HuH-7.5 (cell line): Measurements from ENCODE around the gene GPR180.

Source experiments
- DNase-seq: peaks from one replicate; pipeline ENCODE4 v3.0.0; 2011; ENCODE audit warnings: low spot score

Gene GPR180

GRCh38 chr13:94656176-94656575 lies 54.5 kb downstream of the GPR180 start:
- DNase-seq = no peak

DNA sequence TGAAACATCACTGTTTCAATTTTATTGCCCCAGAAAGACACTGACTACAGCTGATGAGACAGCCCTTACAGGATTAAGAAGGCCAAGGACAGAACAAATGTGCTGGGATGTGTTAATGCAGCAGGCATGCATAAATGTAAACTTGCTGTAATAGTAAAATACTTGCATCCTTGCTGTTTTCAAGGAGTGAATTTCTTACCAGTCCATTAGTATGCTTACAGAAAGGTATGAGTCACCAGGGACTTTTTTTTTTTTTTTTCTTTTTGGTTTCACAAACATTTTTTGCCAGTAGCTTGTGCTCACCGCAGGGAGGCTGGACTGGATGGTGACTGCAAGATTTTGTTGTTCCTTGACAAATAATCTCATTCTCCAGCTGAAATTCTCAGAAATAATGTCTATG lies 55.1 kb downstream of the GPR180 start:
- no peak for DNase-seq

DNA sequence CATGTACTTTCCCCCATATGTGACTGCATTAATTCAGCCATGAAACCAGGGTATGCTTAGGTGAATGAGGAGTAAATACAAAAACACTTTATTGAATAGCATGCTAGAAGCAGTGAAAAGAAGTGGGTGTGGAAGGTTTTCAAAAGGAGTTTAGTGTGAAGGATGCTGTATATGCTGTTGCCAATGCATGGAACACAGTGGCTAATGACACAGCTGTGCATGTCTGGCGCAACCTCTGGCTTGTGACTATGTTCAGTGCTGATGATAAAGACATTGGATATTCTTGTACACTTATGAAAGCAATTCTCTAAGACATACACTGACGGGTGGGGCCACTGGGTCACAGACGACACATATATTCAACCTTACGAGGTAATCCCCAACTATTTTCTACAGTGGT lies 55.5 kb downstream of the GPR180 start:
- no peak for DNase-seq

- DNase-seq = no peak
These were observed 57.4 kb downstream of the GPR180 start for GRCh38 chr13:94658926-94659597.

DNA sequence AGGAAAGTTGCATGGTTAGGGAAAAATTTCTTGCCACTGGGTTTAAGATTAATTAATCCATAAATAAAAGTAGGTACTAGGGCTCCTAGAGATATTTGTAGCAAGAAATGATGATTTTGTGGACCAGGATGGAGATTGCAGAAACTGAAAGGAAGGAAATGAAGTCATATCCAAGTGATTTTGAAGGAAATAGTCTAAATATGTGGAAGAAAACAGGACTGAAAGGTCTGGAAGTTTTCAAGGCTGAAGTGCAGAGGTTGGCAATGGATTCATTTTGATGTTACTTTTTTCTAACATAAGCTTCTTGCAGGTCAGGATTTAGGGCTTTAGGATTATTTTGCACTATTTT lies 57.9 kb downstream of the GPR180 start:
- no peak for DNase-seq

DNA sequence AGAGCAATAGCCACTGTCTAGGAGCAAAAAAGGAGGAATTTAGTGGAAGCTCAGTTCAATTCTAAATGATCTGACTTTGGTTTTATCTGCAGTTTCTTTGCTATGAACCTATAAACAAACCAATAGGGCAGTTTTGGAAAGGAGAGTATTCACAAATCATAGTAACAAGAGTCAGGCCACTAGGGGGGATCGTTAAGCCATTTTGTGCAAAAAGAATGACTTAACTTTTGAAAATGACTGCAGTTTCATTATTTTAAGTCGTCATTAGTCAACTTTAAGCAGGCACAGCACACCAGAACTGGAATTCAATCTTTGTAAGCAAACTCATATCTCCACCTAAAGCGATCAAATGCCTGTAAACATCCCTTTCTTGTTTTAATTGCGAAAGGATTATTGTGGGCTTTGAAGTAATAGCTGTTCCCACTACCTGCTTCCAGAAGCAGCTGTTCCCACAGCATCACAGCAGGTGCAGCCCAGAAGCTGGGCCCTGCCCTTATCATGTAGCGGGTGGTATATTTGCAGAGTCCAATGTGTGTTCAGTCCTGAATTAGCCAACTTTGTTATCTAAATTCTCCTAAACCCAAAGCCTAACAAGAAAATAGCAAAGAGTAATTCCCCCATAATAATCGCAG lies 59.2 kb downstream of the GPR180 start:
- DNase-seq = no peak

DNA sequence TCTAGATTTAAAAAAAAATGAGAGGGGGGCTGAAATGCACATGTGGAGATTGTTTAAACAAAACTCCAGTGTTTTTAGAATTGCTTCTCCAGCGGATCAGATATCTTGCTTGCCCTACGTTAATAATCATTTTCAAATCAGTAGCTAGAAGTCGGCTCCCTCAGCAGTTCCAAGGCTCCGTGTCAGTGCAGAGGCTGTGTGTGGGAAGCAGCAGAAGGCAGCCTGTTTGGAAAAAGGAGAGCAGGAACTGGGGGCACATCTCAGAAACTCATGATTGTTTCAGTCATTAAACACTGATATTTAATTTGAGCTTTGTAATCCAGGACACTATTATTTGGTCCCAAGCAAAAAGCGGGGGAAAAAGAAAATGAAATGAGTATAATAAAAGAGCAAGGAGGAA lies 59.7 kb downstream of the GPR180 start:
- DNase-seq = no peak

GRCh38 chr13:94662274-94662945 lies 60.8 kb downstream of the GPR180 start:
- no peak for DNase-seq

DNA sequence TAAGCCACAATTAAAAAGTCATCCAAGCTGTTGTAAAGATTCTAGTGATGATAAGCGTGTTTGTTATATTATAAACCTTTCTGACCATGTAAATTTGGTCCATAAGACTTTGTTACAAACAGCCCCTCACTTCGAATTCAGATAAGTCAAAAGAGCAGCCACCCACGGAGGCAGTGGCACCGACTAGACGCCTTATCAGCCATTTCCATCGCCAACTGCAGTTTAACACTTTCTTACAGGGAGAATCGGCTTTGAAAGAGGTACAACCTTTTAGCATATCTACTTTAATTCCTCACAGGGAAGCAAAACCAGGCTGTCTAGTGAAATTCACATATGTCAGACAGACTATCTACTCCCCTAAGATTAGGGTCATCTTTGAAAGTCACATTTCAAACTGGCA lies 63.2 kb downstream of the GPR180 start:
- DNase-seq = no peak

GRCh38 chr13:94666065-94666464 lies 64.4 kb downstream of the GPR180 start:
- DNase-seq = no peak

DNA sequence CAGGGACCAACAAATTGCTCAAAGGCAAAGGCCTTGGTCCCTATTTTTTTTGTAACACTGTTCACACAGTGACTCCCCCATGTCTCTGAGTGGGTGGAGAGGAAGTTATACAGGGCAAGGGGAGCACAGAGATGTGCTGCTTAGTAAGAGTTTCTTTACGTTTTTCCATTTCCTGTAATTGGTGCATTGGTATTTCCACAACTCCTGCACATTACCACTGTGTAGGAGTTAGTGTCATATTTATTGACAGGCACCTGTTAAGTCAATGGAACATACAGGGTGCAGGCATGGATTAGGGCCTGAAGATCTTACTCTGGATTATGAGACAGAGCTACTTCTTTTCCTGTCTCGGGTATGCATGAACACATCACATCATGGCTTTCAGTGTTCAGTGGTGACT lies 65.5 kb downstream of the GPR180 start:
- DNase-seq = no peak

DNA sequence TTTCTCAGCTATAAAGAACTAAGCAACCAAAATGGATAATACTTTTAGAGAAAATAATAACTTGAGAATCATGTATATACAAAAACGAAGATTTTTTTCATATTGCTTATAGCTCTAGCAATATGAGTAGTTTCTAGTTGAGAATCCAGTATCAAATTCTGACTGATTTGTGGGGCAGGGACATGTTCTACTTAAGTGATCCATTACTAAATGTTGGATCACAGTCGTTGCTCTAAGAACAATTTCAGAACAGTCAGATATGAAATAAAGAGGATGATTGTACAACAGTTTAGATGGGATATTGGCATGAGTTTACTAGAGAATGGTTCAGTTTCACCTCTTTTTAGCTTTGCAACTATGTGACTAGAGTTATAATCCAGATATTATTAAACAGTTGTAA lies 70.7 kb downstream of the GPR180 start:
- no peak for DNase-seq

DNA sequence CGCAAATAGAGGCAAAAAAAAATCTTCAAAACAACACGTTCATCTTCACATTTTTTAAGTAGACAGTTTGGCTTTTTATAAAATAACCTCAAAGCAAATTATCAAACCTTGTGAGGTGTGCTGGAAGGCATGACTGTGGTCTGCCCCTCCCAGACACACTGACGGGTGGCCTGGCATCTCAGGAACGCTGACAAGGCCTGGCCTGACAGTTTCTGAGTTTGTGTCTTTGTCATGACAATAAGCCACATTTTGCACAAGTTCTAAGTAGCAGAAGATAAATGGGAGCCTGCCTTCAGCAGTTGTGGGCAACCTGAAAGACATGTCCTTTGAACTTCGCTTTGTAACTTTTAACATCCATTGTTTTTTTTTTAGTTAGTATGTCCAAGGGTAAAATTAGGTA lies 72.2 kb downstream of the GPR180 start:
- no peak for DNase-seq

DNA sequence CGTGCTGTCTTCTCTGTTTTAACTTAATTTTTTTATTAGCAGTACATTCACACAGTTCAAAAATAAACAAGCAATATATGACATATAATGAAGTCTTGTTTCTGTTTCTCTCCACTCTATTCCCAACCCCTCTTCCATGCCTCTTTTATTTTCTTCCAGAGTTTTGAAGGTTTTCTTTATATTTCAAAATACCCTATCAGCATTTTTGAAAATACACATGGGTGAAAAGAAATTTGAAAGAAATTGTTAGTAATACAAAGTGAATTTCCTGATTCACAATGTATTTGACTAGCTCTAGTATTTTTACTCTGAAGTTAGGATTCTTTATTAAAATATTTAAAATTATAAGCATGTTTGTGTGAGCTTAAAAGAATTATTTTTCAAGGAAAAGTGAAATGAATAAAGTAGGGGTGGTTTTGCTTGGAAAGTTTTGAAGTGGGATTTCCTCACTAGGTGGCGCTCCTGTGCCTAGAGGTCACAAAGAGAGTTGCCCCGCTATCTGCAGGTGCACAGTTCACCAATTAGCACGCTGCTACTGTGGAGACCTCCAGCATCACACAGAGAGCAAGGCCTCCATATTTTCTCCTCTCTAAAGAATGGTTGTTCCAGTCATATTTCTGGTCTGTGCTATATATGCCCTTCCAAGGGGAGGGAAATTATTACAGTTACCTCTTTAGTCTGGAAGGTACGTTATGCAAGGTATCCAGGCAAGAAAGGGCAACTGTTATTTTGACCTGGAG lies 73.1 kb downstream of the GPR180 start:
- DNase-seq = no peak

- DNase-seq = no peak
These were observed 76.1 kb downstream of the GPR180 start for GRCh38 chr13:94677799-94678198.

DNA sequence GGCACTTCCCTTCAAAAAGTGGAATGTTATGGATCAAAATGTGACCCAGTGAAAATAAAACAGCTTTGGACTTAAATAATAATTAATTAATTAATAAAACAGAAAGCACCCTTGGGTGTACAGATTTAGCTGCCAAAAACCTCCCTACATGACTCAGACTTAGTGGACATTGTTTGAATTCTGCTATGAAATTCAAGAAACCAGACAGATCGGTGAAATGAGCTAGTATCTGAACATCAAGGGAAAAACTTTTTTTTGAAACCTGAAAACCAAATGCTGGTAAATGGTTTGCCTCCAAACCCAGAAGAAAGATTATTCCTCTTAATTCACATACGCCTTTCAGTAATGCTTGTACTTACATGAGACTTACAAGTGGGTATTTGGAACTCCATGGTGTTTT lies 77.2 kb downstream of the GPR180 start:
- DNase-seq = no peak

DNA sequence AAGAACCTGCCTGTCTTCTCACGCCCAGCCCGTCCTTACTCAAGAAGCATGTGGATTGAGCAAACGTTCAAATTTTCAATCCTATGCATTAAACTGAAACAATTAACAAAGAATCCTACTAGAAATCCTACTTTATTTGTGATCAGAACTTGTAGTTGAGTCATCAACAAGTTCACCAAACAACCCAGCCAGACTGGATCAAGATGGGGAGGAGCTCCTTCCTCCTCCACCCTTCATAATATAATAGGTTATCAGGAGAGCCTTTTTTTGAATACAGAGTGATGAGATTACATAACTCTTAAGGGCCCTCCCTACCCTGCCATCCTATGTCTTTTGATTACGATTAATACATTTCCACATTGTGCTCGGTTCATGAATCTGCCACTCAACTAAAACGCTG lies 78.0 kb downstream of the GPR180 start:
- no peak for DNase-seq

- no peak for DNase-seq
These were observed 80.6 kb downstream of the GPR180 start for GRCh38 chr13:94682229-94682628.

DNA sequence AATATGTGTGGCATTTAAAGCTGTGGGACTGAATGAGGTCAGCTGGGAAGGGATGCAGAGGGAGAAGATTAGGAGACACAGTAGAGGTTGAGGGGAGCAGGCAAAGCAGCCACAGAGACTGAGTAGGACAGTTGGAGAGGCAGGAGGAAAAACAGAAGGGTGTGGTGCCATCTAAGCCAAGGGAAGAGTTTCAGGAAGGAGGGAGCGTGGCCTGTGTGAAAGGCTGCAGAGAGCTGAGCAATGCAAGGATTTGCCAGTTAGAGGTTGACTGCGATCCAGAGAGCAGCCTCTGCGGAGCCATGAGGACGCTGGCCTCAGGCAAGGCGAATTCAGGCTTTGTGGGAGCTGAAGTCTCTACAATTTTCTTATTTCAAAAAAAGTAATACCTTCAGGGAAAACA lies 81.8 kb downstream of the GPR180 start:
- DNase-seq = no peak
